ENCODE measurements around the gene PGS1. TPM values are rescaled to one million over a fixed set of nuclear protein-coding genes. Genes with fewer than 3 reads are reported as not detected.

The PGS1 gene
- total RNA-seq: 53.2 and 63.3 TPM in 2 replicates

GRCh38 chr17:78378225-78379130 lies at the start of gene PGS1:
Gene PGS1 (plus strand): TSS chr17:78378649. CDS start chr17:78378666, 17 bp downstream.

GRCh38 chr17:78359997-78360370 lies 18.5 kb upstream of the PGS1 start, which contains the start of gene SOCS3:
Gene SOCS3 (minus strand): TSS chr17:78360077. CDS start chr17:78359095, 982 bp downstream.

Small RNAs within 50 kb of the gene (small RNA-seq; reads per million reads assigned to genes)
- gene RF00415 (not detected), gene RN7SL236P (not detected)

Other genes with a start within 250 kb of the PGS1 start
- 1.9 and 3.9 TPM in 2 replicates for gene TMC6, start 249.9 kb upstream of the PGS1 start, total RNA-seq
- not detected in 2 replicates for gene TMC8, start 247.9 kb upstream of the PGS1 start, total RNA-seq
- not detected in 2 replicates for gene C17orf99, start 232.3 kb upstream of the PGS1 start, total RNA-seq
- gene SYNGR2, start 210.1 kb upstream of the PGS1 start, total RNA-seq: 6.8 and 7.5 TPM in 2 replicates
- 28.9 and 75.0 TPM in 2 replicates for gene TK1, start 191.6 kb upstream of the PGS1 start, total RNA-seq
- gene AFMID, start 191.3 kb upstream of the PGS1 start, total RNA-seq: 33.4 and 37.0 TPM in 2 replicates
- gene BIRC5, start 164.4 kb upstream of the PGS1 start, total RNA-seq: 5.7 and 9.1 TPM in 2 replicates
- not detected in 2 replicates for gene TMEM235, start 147.0 kb upstream of the PGS1 start, total RNA-seq
- 216 and 282 TPM in 2 replicates for gene SOCS3, start 18.6 kb upstream of the PGS1 start, total RNA-seq
- 0.16 TPM in 1 of 2 replicates, not detected in the other for gene DNAH17, start 198.7 kb downstream of the PGS1 start, total RNA-seq